HG02885 (cell line): ENCODE data around the gene PODN.

Experiments
- ATAC-seq: cut with Tn5 transposase; IDR thresholded peaks from one replicate; pipeline ENCODE4 v1.9.1; 2021; ENCODE audit warnings: mild to moderate bottlenecking; ENCODE audit not compliant: unreplicated experiment, poor library complexity

PODN gene

DNA sequence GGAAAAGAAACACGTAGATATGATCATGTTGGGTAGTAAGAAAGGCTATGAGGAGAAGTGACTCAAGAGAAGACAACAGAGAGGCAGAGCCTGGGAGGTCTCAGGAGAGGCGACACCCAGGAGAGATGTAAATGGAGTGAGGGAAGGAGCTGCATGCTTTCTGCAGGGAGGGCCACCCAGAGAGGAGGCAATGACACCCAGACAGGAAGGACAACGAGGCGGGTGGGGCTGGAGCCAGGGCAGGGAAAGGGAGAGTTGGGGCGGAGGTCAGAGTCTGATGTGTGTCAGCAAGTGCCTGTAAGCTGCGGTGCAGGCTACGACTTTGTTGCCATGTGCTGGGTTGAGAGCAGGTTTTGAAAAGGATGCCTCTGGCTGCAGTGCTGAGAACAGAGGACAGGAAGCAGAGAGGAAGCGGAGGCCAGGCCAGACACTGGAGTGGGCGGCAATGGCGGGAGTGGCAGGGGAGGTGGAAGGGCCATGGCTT is 49.1 kb downstream of the PODN start:
- no peak for ATAC-seq

- no peak for ATAC-seq
Measured at GRCh38 chr1:53111693-53112092, 49.7 kb downstream of the PODN start.

DNA sequence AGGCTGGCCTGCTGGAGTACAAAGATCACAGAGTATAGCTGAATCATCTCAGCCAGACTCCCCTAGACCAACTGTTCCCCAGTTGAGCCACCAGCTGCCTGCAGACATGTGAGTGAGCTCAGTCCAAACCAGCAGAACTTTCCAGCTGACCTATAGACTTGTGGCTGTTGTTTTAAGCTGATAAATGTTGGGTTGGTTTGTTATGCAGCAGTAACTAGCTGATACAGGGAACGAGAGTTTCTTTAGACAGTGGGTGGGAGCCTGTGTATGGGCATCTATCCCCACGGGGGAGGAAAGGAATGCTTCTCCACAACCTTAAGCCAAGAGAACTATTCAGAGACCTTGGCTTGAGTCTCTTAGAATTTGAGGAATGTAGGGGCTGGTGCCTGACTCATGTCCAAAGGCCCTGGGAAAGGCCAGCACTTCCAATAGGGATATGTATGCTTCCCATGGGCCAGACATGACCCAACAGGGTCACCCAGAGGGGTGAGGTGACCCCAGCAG is 50.3 kb downstream of the PODN start:
- no peak for ATAC-seq

DNA sequence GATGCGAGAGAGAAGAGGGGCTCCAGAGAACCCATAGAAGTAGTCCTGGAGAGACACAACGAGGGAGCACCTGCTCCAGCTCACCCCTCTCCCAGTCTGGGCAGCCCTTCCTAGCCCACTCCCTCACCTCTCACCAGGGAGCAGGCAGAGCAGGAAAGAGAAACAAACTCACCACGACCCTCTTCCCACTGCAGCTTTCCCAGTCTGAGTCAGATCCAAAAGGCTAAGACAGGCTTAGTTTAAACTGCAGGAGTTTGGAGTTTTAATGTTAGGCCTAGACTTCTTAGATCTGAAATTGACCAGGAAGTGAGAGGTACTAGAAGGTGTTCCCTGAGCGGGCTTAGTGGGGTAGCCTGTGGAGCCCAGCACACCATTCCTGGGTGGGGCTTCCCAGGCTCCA is 50.8 kb downstream of the PODN start:
- ATAC-seq, result no peak

DNA sequence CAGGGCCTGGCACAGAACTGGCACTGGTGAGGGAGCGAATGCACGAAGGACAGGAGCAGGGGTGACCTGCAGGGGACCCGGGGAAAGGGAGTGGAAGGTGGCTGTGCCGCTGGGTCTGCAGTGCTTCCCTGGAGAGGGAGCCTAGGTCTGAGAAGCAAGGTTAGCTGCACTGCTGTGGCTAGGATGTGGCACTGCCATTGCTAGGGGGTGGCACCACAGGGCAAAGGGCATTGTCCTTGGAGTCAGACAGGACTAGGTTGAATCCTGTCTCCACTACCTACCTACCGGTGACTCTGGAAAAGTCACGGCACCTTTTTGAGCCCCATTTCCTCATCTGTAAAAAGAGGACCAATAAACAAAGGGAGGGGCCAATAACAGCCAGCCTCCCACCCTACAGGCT is 52.1 kb downstream of the PODN start:
- ATAC-seq, result no peak

GRCh38 chr1:53114581-53115400 is 52.8 kb downstream of the PODN start:
- no peak for ATAC-seq

DNA sequence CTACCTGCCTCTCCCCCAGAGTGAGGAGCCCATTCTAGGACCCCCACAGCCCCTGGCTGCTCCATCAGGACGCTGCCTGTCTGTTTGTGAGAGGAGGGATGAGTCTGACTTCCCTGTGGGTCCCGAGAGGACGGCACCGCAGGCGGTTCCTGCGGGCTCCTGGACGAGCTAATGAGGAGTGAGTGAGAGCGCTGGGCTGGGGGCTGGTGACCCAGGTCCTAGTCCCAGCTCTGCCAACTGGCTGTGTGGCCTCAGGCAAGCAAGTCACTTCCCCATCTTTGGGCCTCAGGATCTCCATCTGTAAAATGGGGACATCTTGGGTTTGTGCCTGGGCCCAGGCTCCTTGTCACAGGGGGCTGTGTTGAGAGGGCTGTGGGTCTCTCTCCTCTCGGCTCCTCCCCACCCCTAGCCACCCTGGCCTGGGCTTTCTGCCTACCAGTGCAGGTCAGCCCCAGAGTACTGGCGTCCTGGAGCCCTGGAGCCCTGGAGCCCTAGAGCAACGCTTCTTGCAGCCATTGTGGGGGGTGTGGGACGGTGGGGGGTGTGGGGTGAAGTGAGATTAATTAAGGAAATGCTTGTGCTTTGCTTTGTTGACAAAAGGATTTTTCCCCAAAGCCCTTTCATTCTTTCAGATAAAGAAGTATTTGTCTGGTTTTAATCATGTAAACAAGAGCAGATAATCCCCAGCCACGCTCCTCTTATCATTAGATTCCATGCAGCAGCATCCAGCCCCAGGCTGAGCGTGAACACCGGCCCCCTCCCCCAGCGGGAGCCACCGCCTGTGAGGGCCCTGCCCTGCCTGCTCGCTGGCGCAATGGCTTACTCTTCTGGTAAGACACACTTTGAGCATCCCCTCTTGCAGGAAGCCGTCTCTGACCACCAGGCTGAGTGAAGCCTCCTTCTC is 53.6 kb downstream of the PODN start:
- ATAC-seq, result no peak

DNA sequence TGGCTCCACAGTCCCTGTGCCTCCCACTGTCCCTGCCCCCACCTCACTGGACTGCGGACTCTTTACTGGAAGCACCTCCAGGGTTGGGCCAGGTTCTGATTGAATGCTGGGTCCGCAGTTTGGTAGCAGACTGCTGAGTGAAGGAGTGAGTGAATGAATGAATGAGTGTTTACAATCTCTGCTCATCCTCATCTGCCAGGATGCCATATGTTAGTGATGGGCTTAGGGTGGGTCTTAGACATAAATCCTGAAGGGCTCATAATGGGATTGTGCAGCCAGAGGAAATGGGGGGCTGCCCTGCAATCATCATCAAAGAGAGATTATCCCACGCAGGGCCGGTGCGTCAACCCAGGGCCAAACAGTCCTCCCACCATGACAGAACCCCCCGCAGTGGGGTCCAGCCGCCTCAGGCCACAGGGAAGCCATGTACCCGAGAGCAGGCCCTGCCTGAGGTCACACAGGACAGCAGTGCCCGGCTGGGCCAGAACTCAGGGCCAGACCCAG is 54.3 kb downstream of the PODN start:
- ATAC-seq, result no peak

- no peak for ATAC-seq
Measured at GRCh38 chr1:53116933-53117600, 55.1 kb downstream of the PODN start.

GRCh38 chr1:53117836-53118235 is 55.8 kb downstream of the PODN start:
- no peak for ATAC-seq

- no peak for ATAC-seq
Measured at GRCh38 chr1:53120659-53121058, 58.6 kb downstream of the PODN start.

DNA sequence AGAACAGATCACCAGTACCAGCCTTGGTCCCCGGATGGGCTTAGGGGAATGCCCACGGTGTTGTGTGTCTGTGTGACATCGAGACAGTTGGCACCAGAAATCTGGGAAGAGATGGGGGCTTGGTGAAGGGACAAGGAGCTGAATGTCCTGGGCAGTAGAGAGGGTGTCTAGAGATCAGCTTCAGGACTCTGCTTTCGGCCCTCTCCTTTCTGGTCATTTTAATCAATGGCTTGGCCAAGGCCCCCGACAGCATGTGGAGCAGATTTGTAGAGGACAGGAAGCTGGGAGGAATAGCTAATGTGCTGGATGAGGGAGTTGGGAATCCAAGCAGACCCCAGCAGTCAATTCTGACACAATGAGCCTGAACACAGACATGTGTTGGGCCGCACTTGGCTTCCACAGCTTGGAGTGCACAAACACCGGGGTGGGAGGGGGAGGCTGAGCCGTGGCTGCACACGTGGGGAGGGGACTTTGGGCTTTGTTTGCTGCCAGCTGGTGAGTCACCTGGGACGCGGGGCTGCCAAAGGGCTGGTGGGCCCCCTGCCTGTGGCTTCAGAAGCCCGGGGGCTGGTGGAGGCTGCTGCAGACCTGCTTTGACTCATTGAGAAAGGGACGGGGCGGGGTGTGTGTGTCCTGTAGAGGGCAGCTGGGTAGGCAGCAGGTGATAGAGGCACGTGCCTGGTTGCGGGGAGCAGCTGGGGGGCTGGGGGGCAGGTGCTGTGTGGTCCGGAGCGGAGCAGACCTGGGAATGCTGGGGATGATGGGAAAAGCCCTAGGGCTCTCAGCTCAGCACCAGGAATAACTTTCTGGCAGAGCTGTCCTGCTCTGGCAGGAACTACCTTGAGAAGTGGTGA is 59.5 kb downstream of the PODN start:
- ATAC-seq, result no peak

- no peak for ATAC-seq
Measured at GRCh38 chr1:53122201-53122885, 60.3 kb downstream of the PODN start.

- no peak for ATAC-seq
Measured at GRCh38 chr1:53122961-53123413, 61.0 kb downstream of the PODN start.

- ATAC-seq, result no peak
Measured at GRCh38 chr1:53123453-53124140, 61.6 kb downstream of the PODN start.

DNA sequence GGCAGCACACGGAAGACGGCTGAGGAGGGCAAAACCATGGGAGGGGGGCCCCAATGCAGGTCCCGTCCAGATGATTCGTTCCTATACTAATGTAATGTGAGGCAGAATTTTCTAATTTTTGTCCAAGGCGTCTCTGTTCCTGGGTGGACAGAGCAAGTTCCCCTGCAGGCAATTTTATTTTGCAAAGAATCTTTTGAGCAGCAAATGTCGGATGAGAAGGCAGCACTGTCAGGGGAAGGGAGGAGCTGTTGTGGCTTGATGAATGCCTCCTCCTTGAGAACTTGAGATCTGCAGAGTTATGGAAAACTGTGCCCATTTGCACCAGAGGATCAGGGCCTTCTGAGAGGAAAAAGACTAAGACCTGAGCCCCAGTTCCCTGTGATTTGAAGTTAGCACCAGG is 63.1 kb downstream of the PODN start:
- ATAC-seq, result no peak

DNA sequence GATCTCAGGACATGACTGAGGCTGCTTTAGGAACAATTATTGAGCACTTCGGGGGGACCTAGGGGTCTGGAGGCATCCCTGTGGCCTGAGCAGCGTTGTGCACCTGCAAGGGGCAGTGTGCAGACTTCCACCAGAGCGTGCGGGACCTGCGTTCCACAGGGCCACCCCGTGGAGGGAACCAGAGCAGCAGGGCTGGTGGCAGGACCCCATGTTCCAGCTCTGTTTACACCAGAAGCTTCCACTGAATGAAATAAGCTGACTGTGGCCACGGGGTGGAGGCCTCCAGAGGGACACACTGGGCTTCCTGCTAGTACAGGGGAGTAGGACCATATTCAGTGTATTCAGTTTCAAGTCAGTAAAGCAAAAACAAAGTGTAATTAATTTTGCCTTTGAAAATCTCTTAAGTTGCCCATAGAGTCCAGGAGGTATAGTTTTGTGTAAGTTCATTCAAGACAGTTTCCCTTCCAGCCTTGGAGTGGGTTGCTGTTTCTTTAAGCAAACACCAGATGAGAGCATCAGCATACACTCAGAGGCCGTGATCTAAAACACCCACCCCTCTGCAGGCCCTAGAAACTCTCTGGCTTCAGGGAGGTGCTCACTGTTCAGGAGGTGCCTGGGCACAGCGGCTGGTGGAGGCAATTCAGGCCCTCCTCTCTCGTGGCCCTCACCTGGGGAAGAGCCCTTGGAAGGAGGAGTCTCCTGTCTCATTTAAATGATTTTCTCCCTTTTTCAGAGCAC is 63.8 kb downstream of the PODN start:
- ATAC-seq, result no peak

DNA sequence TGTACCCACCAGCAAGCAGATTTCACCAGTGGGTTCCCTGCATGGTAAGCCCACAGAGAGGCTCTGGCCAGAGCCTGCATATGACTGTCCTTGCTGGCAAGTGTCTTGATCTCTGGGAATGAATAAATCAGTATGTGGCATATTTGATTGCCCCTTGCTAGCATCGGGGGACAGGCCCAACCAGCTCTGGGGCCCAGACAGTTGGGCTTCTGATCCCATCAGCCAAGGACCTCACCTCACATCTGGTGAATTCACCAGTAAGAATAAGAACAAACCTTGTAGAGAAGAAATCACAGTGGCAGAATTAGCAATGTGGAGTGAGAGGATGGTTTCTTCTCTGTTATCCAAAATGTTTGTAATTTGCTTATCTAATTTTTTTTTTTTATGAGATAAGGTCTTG is 64.5 kb downstream of the PODN start:
- no peak for ATAC-seq
